Measurements from ENCODE around the gene TRIM3. TPM values are rescaled to one million over a fixed set of nuclear protein-coding genes. Genes with fewer than 3 reads are reported as not detected.

The TRIM3 gene
- total and polyA plus RNA-seq, 2 of the 4 experiments (the other 2 are of a cell fraction) = 13.8 to 22.3 TPM

- peak overlapping the region; percentile 23 for H2AK9ac ChIP-seq (replicated peaks; ENCODE audit: low read depth, low read length, poor library complexity)
- no peak overlapping the region for H3K14ac ChIP-seq (replicated peaks; ENCODE audit: low read depth, low read length)
- H4K5ac ChIP-seq (ENCODE audit: low read depth, low read length) = no peak overlapping the region
- no peak overlapping the region for H2AK5ac ChIP-seq (ENCODE audit: low read depth, low read length)
- no peak overlapping the region for H3K27ac ChIP-seq (ENCODE audit: insufficient read depth, low read length)
- BruUV-seq (replicated peaks) = no TSS peak
- dilution Hi-C loops (cut with HindIII; ENCODE audit: low sequenced_read_pairs, unreplicated experiment) = no loop called here
- no peak overlapping the region for H3K4me3 ChIP-seq (ENCODE audit: insufficient read depth, low read depth, low read length)
- no peak overlapping the region for H4K8ac ChIP-seq (ENCODE audit: low read depth in 2 of 2, low read length in 2 of 2)
- no peak overlapping the region for H2BK15ac ChIP-seq (ENCODE audit: low read depth, low read length)
- no peak overlapping the region for H3K4me2 ChIP-seq (ENCODE audit: low read depth, low read length)
- DNase-seq (no peak), ATAC-seq (ENCODE audit: low read depth) (no peak)
- intact Hi-C loops (cut with micrococcal nuclease) = no loop called here
- no peak overlapping the region for H4K91ac ChIP-seq (ENCODE audit: insufficient read depth, low read depth, low read length)
- H2BK5ac ChIP-seq (ENCODE audit: low read depth, low read length, poor library complexity, severe bottlenecking) = no peak overlapping the region
- peaks cover 27% of the 10 kb centered on the region for H3K9me1 ChIP-seq (ENCODE audit: insufficient read depth, low read length)
- H2BK20ac ChIP-seq (ENCODE audit: low read depth, low read length) = no peak overlapping the region
- 100% methylated on average over 1 of the region's 23 CpGs; no CpG with 5 or more reads in 1 of the 2 experiments for whole genome bisulfite sequencing, 2 experiments (ENCODE audit: extremely low coverage in 2 of 2, insufficient read length in 1 of 2)
- H4K20me1 ChIP-seq (ENCODE audit: insufficient read depth, low read length) = peaks cover 30% of the 10 kb centered on the region
- CTCF ChIA-PET = no interaction called here
- POLR2A ChIA-PET (ENCODE audit: unreplicated experiment) = no interaction called here
- no peak overlapping the region for H2BK120ac ChIP-seq (ENCODE audit: low read depth, low read length)
- H3K56ac ChIP-seq (ENCODE audit: extremely low read depth, insufficient read depth, low read length) = no peak overlapping the region
- peaks cover 13% of the 10 kb centered on the region for H3K36me3 ChIP-seq (ENCODE audit: control insufficient read depth, insufficient read depth, low read length)
- no peak overlapping the region for H3K9ac ChIP-seq (ENCODE audit: low read depth, low read length)
- H3K9me3 ChIP-seq (ENCODE audit: control insufficient read depth, insufficient read depth, low read length) = no peaks in the 10 kb centered on the region
- H3K23ac ChIP-seq (ENCODE audit: low read depth, low read length) = no peak overlapping the region
- H3K4ac ChIP-seq (ENCODE audit: low read depth, low read length) = no peak overlapping the region
- peaks cover 14 to 49% of the 10 kb centered on the region in 2 experiments for H3K79me1 ChIP-seq (ENCODE audit: low read depth in 1 of 2, low read length in 2 of 2)
- H3K18ac ChIP-seq (ENCODE audit: low read depth, low read length) = no peak overlapping the region
- TF ChIP-seq MXI1 (IDR thresholded peaks at IDR 0.05; ENCODE audit: borderline replicate concordance, low read depth, low read length) = no peak
- no peak for TF ChIP-seq POLR2A (IDR thresholded peaks at IDR 0.05; ENCODE audit: low read depth, low read length)
- TF ChIP-seq FOS (IDR thresholded peaks at IDR 0.05; ENCODE audit: low read depth, low read length) = no peak
- TF ChIP-seq MAZ (IDR thresholded peaks at IDR 0.05; ENCODE audit: borderline replicate concordance, low read depth, low read length) = no peak
- TF ChIP-seq, protein P1, sequence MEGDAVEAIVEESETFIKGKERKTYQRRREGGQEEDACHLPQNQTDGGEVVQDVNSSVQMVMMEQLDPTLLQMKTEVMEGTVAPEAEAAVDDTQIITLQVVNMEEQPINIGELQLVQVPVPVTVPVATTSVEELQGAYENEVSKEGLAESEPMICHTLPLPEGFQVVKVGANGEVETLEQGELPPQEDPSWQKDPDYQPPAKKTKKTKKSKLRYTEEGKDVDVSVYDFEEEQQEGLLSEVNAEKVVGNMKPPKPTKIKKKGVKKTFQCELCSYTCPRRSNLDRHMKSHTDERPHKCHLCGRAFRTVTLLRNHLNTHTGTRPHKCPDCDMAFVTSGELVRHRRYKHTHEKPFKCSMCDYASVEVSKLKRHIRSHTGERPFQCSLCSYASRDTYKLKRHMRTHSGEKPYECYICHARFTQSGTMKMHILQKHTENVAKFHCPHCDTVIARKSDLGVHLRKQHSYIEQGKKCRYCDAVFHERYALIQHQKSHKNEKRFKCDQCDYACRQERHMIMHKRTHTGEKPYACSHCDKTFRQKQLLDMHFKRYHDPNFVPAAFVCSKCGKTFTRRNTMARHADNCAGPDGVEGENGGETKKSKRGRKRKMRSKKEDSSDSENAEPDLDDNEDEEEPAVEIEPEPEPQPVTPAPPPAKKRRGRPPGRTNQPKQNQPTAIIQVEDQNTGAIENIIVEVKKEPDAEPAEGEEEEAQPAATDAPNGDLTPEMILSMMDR (conservative IDR thresholded peaks at IDR 0.05; ENCODE audit: low read depth, low read length) = no peak
- H3K27me3 ChIP-seq (ENCODE audit: control insufficient read depth, insufficient read depth, low read length) = no peaks in the 10 kb centered on the region
- H2AFZ ChIP-seq (replicated peaks; ENCODE audit: low read length, poor library complexity) = no peak overlapping the region
- peaks cover 3% of the 10 kb centered on the region; the same call in 1 of the 2 replicates for H3K4me1 ChIP-seq (ENCODE audit: control insufficient read depth, insufficient read depth, low read length)
- in situ Hi-C loops (cut with MboI; ENCODE audit: low sequenced_read_pairs) = no loop called here
These were observed 62.9 kb downstream of the TRIM3 start for GRCh38 chr11:6410695-6411430.
